Osteocyte (in vitro differentiated cells): Measurements from ENCODE around the gene DCTN2. TPM values are rescaled to one million over a fixed set of nuclear protein-coding genes. Genes with fewer than 3 reads are reported as not detected.
A peak's percentile ranks its signal among the peaks of the same experiment; 100 is the strongest.

Source experiments
- DNase-seq: peaks from one replicate; pipeline ENCODE4 v3.0.0; 2021; ENCODE audit warnings: mixed read lengths; ENCODE audit not compliant: unreplicated experiment; ENCODE audit errors: extremely low spot score
- H3K27ac Mint-ChIP-seq: one replicate; pipeline ENCODE4 v1.8.0; 2021; ENCODE audit warnings: mild to moderate bottlenecking, mixed read lengths; ENCODE audit not compliant: unreplicated experiment
- H3K27me3 Mint-ChIP-seq: one replicate; pipeline ENCODE4 v1.8.0; 2021; ENCODE audit warnings: mixed read lengths; ENCODE audit not compliant: unreplicated experiment
- H3K36me3 Mint-ChIP-seq: one replicate; pipeline ENCODE4 v1.8.0; 2021; ENCODE audit warnings: mixed read lengths; ENCODE audit not compliant: unreplicated experiment
- H3K4me1 Mint-ChIP-seq: one replicate; pipeline ENCODE4 v1.8.0; 2021; ENCODE audit warnings: mixed read lengths; ENCODE audit not compliant: unreplicated experiment
- H3K4me3 Mint-ChIP-seq: one replicate; pipeline ENCODE4 v1.8.0; 2021; ENCODE audit warnings: mild to moderate bottlenecking, moderate library complexity, mixed read lengths; ENCODE audit not compliant: unreplicated experiment
- H3K9me3 Mint-ChIP-seq: one replicate; pipeline ENCODE4 v1.8.0; 2021; ENCODE audit warnings: mixed read lengths; ENCODE audit not compliant: unreplicated experiment
- long read RNA-seq: library from polyadenylated mRNA; unstranded; transcript quantifications from one replicate; pipeline ENCODE4 v2.0.0, GENCODE V29; 2021
- total RNA-seq: library from RNA; stranded (reverse); gene quantifications from 2 replicates; pipeline ENCODE4 v1.2.1, GENCODE V29; 2021
- TF ChIP-seq, protein P1 (sequence below): fragments of 200-600 bp; sonication (generic); IDR thresholded peaks from 2 replicates; pipeline ENCODE4 v1.5.0; 2021; ENCODE audit warnings: antibody characterized with exemption, mild to moderate bottlenecking, moderate library complexity

Gene DCTN2
- total RNA-seq = 149 and 155 TPM in 2 replicates
- long read RNA-seq, transcript DCTN2-209 (14 exons, 2,061 nt) = major isoform, 1,246 of 1,473 reads
- long read RNA-seq, partial matches to known transcripts = 24 of 1,473 reads
- long read RNA-seq, other reads (novel, unspliced or antisense) = 201 of 1,473 reads

DNA sequence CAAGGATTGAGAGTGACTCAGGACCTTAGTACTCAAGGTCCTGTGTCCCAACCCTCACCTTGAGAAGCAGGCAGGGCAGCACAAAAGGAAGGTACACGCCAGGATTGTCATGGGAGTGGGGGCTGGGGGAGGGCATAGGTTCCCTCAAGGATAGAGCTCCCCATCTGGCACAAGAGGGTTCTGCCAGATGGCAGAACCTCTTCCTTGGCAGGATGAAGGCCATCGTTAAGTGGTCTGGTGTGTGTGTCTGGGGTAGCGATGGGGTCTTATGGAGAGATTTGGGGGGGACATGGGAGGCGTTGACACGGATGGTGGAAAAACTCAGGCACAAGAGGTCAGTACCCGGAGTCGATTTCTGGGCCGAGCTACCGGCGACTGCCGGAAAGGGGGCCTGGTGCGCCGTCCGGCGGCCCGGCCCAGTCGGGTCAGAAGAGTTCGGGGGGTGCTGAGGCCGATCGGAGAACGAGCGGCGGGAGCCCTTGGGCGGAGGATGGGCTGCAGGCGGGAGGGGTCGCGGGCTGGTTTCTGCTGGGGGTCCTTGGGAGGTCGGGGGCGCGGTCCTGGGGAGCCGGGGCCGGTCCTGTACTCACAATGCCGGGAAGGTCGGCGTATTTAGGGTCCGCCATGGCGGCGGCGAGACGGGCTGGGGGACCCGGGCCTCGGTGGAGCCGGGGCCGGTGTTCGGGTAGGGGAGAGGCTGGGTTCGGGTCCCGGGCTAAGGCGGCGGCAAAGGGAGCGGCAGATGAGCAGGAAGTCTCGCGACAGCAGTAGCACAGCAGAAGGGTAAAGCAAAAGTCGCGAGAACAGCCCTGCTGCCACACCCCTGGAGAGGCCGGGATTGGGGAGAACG, at the start of gene DCTN2:
Gene DCTN2, minus strand, starts transcription at position 755 of the 850 bp plus-strand sequence. Its CDS starts 129 bp downstream, at position 626.
- Mint-ChIP-seq H3K27ac (peak within 1 kb of the TSS; percentile 93), H3K4me3 (peak within 1 kb of the TSS; percentile 98), H3K27me3 (peaks cover 26% of the 10 kb centered on the region), H3K36me3 (peaks cover 7% of the 10 kb centered on the region), H3K4me1 (peaks cover 40% of the 10 kb centered on the region), H3K9me3 (no peaks in the 10 kb centered on the region)
- DNase-seq = peak; percentile 98
- TF ChIP-seq, protein P1, sequence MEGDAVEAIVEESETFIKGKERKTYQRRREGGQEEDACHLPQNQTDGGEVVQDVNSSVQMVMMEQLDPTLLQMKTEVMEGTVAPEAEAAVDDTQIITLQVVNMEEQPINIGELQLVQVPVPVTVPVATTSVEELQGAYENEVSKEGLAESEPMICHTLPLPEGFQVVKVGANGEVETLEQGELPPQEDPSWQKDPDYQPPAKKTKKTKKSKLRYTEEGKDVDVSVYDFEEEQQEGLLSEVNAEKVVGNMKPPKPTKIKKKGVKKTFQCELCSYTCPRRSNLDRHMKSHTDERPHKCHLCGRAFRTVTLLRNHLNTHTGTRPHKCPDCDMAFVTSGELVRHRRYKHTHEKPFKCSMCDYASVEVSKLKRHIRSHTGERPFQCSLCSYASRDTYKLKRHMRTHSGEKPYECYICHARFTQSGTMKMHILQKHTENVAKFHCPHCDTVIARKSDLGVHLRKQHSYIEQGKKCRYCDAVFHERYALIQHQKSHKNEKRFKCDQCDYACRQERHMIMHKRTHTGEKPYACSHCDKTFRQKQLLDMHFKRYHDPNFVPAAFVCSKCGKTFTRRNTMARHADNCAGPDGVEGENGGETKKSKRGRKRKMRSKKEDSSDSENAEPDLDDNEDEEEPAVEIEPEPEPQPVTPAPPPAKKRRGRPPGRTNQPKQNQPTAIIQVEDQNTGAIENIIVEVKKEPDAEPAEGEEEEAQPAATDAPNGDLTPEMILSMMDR = peak; percentile 23

GRCh38 chr12:57593187-57593586, 46.2 kb upstream of the DCTN2 start:
- Mint-ChIP-seq H3K4me1 (peaks cover 19% of the 10 kb centered on the region), H3K36me3 (peaks cover 24% of the 10 kb centered on the region), H3K27me3 (no peaks in the 10 kb centered on the region), H3K9me3 (no peaks in the 10 kb centered on the region), H3K4me3 (no peak overlapping the region), H3K27ac (no peak overlapping the region)
- DNase-seq = no peak
- TF ChIP-seq, protein P1 = no peak

- Mint-ChIP-seq H3K27me3 (no peaks in the 10 kb centered on the region), H3K4me1 (peaks cover 19% of the 10 kb centered on the region), H3K27ac (no peak overlapping the region), H3K36me3 (peaks cover 22% of the 10 kb centered on the region), H3K9me3 (no peaks in the 10 kb centered on the region), H3K4me3 (peak overlapping the region; percentile 87)
- TF ChIP-seq, protein P1 = no peak
- DNase-seq = no peak
These were observed 45.7 kb upstream of the DCTN2 start for GRCh38 chr12:57592551-57593165.

DNA sequence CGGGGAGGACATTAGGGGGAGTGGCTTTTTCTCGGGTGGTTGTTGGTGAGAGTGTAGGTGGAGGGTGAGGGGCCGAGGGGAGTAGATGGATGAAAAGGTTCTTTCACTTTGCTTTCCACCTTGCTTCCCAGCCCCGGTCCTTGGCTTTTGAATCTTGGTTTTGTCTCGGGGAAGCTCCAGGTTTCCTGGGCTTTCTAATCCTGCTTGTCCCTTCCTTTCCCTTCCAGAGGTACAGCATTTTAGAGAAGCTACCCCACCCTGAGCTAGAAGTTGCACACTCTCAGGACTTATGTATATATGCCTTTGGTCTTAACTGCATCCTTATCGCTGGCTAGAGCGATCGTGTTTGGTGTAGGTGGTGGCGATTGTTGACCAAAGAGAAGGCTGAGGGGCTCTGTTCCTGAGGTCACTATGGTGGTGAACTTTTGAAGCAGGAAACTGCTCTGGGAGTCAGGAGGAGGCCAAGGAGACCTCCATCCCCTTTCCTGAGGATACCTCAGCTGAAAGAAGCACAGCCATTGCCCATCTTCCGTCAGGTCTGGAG, 44.9 kb upstream of the DCTN2 start:
- H3K36me3 Mint-ChIP-seq = peaks cover 17% of the 10 kb centered on the region
- peaks cover 19% of the 10 kb centered on the region for H3K4me1 Mint-ChIP-seq
- DNase-seq = no peak
- H3K27me3 Mint-ChIP-seq = no peaks in the 10 kb centered on the region
- no peaks in the 10 kb centered on the region for H3K9me3 Mint-ChIP-seq
- peak overlapping the region; percentile 87 for H3K4me3 Mint-ChIP-seq
- peak overlapping the region; percentile 86 for H3K27ac Mint-ChIP-seq
- TF ChIP-seq, protein P1 = no peak
